ENCODE data around the gene DIP2C.
"Not testable (repeated sequence)": the region's sequence is repeated elsewhere in the genome, so short reads cannot be mapped to it uniquely, and the experiment has no call there.

Gene DIP2C

DNA sequence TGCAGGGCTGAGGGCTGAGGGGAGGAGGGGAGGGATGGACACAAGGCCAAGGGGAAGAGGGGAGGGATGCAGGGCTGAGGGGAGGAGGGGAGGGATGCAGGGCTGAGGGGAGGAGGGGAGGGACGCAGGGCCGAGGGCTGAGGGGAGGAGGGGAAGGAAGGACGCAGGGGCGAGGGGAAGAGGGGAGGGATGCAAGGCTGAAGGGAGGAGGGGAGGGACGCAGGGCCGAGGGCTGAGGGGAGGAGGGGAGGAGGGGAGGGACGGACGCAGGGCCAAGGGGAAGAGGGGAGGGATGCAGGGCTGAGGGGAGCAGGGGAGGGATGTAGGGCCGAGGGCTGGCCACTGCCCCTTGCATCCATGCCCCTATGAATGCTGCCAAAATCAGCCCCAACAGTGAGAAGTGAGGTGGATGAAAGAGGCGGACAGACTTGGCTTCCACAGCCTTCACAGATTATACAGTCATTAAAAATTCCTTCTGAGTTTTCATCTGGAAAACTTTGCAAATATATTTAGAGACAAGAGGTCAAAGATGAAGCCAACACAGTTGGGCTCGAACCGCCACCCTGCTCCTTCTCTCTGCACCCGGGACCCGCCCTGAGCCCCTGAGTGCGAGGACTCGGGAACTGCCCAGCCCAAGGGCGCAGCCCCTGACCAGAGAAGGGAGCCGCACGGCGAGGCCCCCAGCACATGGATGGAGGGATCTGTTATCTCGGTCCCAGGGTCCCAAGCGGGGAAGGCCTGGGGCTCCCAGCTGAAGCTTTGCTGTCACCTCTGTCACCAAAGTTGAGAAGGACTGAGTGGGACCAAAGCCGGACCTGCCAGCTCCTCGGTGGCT, 65.8 kb downstream of the DIP2C start:
- DNase-seq, result no peak

DNA sequence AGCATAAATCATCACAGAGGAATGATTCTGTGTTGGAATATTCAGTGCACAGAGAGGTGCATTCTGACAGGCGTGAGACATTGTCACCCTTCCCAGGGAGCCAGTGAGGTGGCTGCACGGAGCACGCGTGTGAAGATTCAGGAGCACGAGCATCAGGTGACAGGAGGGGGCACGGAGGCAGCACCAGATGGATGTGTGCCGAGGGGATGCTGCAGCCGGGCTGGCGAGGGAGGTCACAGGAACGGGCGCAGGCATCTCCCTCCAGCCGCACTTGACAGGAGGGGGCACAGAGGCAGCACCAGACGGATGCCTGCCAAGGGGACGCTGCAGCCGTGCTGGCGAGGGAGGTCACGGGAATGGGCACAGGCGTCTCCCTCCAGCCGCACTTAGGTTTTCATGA, 66.5 kb downstream of the DIP2C start:
- DNase-seq, result no peak

DNA sequence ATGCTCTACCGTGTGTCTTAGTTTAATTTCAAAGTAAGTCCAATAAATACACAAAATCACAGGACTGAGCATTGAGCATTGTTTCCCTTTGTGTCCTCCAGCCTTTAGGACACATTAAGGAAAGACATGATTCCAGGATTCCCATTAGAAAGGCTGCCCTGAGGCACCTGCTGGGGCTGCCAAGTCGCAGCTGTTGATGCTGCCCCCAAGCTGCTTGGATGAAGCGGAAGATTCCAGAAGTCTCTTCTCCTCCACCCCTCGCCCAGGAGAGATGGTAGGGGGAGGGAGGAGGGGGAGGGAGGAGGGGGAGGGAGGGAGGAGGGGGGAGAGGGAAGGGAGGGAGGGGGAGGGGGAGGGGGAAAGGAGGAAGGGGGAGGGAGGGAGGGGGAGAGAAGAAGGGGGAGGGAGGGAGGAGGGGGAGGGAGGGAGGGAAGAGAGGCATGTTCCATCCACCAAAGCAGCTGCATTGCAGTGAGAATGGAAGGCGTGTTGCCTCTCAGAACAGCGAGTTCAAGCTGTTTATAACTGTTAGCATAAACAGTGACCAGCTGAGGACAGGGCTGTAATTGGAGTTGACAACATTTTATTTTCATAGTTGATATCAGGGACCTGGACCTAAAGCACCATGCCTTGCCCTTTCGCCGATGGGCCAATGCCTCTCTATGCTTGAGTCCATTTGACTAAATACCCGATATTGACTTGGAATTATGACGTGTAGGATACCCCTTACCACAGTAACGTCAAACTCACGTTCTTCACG, 67.3 kb downstream of the DIP2C start:
- no peak for DNase-seq

DNA sequence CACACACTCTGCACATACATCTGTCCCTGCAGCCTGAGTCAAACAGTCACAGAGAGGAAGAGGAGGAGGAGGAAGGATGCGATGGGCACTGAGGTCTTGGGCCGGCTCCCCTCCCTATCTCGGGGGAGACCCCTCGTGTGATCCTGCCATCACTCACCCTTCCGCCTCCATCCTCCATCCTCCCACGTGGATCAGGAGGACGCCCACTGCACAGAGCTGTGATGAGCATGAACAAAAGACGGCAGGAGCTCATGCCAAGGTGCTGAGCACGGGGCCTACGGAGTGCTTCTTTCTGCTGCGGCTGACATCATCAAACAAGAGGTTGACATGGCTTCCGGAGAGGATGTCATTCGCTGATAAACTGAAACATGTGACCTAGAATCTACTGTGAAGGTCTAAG, 68.0 kb downstream of the DIP2C start:
- no peak for DNase-seq

DNA sequence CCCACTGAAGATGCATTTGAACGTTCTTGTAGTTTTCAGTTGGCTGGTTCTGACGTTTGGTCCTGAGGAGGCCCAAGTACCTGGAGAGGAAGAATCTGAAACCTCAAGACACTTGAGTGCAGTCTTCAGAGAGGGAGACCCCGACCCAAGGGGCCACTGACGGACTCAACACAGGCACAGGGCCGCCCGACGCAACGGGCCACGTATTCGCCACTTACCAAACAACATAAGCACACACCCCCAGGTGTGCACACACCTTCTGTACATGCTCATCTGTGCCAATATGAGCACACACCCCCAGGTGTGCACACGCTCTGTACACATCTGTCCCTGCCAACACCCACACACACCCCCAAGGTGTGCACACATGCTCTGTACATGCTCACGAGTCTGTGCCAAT, 68.5 kb downstream of the DIP2C start:
- DNase-seq, result no peak

DNA sequence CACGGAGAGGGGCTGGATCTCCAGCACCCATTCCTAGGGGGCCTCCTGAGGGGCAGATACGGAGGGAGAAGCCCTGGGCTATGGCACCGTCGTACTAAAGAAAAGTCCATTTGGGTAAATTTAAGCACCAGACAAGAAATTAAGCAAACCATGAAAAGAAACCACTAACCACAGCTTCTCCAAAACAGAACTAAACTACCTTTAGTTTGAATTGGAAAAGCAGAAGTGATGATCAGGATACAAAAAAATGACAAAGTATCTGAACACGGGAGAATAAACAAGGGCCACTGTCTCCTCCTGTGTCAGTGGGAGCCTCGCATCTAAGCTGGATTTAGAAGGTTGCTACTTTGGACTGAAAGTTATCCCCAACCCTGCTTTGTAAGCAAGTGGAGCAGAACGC, 69.1 kb downstream of the DIP2C start:
- DNase-seq, result no peak

DNA sequence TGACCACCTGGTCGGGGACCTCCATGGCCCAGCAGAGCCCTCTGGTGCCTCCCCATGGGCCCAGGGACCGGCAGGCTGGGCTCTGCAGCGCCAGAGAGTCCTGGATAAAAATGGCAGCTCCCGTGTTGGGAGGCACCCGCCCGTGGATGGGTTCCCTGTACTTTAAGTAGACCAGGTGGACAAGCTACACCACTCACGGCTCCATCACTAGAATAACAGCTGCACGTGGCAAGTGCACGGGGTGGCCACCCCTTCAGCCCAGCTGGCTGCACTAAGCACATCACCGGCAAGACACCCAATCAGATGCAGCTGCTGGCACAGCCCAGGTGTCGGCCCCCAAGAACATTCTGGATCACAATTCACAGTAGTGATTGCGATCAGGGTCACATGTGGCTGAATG, 69.8 kb downstream of the DIP2C start:
- no peak for DNase-seq

DNA sequence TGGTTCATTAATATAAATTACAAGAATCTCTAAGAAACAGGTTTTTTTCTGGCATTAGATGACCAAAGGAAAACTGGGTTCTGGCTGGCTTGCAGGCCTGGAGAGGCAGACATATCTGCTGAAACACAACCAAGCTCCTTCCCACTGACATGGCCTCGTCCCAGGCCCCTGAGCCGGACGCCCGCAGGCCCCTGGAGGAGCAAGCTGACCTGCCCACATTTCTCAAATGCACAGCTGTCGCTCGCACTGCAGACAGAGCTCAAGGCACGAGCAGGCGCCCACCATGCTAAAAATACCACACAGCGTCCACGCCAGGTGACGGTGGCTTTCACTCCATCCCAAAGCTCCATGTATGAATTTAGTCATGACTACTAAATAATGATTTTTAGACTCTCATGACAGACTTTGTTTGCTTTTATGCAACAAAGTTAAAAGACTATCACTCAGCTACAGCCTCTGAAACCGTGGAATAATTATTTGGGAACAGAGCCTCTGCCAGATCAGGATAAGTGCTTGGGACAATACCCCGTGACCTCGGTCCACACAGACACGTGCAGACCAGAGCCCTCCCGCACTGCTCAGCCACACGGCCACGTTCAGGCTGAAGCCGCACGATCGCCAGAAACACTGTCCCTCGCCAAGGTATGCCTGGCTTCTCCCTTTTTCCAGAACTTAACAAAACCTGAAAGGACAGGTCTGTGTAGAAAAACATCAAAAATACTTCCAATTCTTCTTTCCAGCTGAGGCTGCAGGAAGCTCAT, 71.1 kb downstream of the DIP2C start:
- DNase-seq, result no peak

DNA sequence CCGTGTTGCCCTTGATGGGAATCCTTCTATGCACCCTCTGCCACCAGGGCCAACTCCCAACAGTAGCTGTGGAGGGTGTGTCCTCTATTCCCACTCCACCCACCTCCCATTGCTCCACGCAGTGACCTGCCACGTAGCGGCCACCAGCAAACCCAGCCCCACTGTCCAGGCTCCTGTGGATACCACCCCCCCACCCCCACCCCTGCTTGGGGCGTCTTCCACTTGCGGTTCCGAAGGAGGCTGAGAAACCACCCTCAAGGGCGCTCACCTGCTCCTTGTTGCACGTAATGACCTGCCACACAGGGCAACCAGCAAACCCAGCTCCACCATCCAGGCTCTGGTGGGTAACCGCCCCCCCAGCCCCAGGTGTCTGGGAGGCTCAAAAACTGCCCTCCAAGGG, 72.0 kb downstream of the DIP2C start:
- no peak for DNase-seq

DNA sequence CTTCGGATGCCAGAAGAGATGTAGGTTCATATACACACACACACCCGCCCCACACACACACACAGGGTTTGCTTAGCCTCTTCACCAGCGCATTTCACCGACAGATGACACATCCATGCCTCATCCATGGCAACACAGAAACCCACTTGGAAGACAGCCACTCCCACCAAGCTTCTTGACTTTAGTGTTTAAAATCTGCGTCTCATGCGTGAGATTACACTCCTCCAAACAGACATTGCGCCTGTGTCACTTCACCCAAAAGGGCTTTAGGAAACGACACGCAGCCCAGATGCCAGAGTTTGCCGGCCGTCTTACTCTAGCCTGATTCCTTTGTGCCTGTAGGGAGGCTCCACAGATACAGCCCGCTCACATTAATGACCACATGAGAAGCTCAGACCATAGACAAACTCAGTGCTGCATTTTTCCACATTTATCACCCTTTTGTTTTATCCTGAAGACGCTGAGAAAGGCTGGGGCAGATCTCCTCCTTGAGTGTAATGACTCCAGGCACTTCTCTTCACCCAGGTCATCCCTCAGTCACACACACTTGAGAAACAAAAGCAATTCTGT, 73.8 kb downstream of the DIP2C start:
- no peak for DNase-seq

DNA sequence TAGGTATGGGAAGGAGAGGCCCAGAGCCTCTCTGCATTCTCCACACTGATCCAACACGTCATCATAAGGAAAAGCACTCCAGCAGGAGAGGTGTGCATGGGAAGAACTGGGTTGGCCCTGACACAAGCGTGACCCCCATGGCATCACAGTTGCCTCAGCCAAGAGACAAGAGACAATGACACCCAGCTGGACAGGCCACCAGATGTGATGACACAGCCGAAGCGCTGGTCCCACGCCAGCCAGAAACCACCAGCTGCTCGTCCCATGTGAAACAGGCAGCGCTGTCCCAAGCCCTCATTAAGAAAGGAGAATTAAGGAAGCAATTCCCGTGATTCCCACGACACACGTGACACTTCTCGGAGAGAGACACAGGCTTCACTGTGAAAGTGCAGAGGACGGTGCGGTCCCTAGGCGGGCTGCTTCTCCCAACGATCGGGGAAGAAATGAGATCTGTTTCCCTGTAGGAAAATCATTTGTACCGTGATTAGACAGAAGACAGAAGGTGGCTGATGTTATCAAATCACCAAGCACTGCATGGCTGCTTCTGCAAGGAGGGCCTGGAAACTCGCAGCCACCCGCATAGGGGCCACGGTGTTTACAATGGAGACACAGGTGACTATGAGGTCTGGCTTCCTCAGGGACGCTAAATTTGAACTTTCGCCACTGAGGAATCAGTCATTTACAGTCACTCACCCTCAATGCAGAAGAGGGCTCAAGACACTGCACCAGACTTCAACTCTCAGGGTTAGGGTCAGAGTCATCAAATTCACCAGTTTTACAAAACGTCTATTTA, 74.5 kb downstream of the DIP2C start:
- no peak for DNase-seq

DNA sequence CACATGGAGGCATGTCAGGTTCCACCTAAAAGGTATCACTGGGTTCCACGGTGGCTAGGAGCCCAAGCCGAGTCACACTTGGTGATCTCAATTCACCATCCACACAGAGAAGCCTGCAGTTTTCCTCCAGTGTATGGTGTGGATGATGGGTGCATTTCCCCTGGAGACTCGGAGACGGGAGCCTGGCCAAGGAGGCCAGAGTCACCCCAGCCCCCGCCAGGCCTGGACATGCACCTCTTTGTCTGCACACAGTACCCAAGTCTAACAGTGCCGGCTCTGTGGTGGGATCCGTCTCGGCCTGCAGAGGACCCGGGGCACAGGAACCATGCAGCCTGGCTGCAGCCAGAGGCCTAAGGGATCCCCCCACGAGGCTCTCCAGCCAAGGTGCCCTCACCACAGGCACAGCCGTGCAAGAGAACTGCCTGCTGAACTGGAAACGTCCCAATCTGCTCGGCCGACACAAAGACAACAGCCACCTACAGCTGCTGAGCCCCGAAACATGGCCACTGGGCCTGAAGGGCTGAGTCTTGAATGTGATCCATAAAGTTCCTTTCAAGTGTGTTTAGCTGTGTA, 75.2 kb downstream of the DIP2C start:
- DNase-seq, result no peak

DNA sequence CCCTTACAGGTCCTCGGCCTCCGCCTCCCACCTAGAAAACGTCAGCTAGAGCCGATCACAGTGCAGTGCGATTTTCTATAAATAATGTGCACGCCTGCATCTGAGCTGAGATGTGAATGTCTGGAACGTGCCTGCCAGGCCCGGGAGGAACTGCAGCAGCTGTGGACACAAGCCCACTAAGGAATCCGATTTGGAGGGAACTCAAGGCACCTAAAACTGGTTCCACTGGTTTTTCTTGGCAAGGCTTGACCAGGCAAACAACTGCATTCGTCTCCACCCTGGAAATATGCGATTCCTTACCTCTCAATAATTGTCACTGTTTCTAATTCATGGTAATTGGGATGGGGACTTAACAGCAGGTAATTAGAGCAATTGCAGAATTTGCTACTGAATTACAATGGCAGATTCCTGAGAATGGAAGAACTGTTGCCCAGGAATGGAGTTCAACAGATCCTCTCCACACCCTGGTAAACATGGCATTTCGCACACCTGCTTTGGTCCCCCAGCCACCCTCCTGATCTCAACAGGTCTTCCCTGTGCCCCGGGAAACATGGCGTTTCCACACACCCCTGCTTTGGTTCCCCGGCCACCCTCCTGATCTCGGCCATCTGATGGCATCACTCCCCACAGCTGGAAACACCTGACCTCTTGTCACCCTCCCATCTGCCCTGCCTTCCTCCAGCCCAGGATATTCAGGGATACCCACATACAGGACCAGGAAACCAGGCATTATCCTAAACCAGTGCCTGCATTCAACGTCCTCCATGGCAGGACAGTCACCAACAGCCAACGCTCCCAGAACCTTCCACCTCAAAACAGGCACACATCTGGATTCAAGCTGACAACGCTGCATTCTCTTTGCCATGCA, 76.0 kb downstream of the DIP2C start:
- DNase-seq, result no peak

DNA sequence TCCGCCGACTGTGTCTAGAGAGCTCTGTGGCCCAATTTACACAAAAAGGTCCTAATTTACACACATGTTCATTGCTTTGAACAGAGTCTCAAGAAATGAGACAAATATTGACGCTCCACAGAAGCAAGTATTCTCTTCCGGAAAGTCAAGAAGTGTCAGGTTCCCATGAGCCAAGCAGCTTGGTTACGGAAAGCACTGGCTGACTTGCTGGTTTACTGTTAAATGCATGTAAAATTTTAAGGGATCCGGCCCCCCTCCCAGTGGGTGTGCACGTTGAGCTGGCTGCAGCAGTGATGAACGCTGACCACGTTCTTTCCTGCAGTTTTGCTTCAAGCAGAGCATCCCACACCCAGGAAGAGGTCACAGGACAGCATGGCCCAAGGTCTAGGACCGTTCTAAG, 76.8 kb downstream of the DIP2C start:
- DNase-seq, result no peak

DNA sequence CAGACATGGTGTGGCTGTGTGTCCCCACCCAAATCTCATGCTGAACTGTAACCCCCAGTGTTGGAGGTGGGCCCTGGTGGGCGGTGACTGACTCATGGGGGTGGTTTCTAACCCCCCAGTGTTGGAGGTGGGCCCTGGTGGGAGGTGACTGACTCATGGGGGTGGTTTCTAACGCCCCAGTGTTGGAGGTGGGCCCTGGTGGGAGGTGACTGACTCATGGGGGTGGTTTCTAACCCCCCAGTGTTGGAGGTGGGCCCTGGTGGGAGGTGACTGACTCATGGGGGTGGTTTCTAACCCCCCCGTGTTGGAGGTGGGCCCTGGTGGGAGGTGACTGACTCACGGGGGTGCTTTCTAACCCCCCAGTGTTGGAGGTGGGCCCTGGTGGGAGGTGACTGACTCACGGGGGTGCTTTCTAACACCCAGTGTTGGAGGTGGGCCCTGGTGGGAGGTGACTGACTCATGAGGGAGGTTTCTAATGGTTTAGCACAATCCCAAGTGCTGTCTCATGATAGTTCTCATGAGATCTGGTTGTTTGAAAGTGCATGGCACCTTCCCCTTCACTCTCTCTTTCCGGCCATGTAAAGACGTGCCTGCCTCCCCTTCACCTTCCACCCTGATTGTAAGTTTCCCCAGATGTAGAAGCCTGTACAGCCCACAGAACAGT, 78.7 kb downstream of the DIP2C start:
- not testable (repeated sequence) for DNase-seq

DNA sequence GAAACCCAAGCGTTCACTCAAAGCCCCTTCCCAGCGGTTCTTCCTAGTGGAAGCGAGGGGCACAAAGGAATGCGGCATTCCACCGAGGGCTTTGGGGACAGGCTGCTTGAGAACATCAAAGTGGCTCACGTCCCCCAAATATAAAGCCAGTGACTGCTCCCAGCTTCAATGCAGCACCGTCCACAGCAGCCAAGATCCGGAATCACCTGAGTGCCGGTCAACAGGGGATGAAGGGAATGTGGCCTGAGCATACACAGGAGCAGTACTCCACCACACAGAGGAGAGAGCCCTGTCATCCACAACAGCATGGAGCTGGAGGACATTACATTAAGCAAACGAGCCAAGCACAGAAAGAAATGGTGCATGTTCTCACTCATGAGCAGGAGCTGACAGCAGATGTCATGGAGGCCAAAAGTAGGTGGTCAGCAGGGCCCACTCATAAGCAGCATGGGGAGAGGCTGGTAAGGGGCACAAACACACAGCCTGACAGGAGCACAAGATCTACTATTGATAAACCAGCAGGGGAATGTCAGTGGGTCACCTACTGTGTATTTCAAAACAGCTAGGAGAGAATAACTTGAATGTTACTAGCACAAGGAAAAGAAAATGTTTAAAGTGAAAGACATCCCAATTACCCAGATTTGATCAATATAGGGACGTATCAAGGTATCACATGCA, 79.5 kb downstream of the DIP2C start:
- DNase-seq, result no peak

DNA sequence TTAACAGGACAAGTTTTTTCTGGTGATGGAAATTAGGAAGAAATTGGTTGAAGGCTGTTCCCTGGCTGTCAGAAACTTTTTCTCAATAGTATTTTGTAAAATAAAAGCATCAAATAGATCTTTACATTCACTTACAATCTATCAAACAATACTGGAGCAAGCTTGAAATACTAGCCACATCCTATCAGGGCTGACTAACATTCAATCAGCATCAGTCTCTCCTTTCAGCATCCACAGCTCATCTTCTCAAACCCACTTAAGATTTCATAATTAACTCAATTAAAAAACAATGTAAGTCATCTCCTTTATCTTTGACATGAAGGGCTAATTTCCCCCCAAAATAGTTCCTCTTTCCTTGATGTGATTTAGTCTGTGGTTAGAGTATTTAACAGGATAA, 80.2 kb downstream of the DIP2C start:
- DNase-seq, result no peak

DNA sequence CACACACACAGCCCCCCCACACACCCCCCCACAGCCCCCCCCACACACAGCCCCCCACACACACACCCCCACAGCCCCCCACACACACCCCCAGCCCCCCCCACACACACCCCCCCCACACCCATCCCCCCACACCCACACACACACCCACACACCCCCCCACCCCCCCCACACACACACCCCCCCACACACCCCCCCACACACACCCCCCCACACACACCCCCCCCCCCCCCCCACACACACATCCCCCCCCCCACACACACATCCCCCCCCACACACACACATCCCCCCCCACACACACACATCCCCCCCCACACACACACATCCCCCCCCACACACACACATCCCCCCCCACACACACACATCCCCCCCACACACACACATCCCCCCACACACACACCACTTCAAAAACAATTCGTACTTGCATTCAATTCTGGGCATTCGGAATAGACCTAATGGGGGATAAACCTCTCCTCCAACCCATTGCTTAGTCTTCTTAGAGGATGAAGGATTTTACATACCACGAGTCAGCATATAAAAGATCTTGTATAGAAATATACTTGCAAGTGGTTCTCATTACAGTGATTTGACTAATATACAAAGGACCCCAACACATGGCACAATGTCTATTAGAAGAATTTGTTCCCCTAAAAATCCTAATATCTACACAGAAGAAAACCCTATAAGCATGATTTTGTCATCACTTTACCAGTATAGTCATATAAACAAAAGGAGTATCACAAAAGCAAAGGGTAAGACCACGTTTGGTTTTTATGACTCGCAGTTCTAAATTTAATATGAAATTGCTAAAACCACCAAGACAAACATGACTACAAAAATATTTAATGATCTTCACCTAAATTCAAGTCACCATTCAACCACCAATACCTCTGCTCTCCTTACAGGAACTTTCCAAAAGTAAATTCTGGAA, 80.9 kb downstream of the DIP2C start:
- DNase-seq, result no peak
